GM19035 (cell line): ENCODE data around the gene KLF7.

ENCODE experiments used
- ATAC-seq: cut with Tn5 transposase; IDR thresholded peaks from one replicate; pipeline ENCODE4 v1.9.1; 2021; ENCODE audit not compliant: unreplicated experiment

KLF7 gene

DNA sequence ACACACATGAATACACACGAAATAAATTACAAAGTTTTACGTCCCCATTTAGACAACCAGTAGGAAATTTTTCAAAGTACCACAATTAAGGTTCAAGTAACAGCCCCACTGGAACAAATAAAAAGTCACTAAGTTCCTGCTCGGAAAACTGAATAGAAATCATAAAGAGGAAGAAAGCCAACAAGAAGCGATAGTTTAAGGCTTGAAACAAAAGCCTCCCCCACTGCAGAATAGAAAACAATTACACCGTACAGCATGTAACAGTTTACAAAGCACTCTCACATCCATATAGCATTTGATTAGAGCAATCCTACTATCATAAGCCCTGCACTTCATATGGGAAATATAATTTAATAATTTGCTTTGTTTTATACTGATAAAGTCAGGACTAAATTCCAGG is 15.5 kb downstream of the KLF7 start:
- peak; percentile 10 for ATAC-seq

DNA sequence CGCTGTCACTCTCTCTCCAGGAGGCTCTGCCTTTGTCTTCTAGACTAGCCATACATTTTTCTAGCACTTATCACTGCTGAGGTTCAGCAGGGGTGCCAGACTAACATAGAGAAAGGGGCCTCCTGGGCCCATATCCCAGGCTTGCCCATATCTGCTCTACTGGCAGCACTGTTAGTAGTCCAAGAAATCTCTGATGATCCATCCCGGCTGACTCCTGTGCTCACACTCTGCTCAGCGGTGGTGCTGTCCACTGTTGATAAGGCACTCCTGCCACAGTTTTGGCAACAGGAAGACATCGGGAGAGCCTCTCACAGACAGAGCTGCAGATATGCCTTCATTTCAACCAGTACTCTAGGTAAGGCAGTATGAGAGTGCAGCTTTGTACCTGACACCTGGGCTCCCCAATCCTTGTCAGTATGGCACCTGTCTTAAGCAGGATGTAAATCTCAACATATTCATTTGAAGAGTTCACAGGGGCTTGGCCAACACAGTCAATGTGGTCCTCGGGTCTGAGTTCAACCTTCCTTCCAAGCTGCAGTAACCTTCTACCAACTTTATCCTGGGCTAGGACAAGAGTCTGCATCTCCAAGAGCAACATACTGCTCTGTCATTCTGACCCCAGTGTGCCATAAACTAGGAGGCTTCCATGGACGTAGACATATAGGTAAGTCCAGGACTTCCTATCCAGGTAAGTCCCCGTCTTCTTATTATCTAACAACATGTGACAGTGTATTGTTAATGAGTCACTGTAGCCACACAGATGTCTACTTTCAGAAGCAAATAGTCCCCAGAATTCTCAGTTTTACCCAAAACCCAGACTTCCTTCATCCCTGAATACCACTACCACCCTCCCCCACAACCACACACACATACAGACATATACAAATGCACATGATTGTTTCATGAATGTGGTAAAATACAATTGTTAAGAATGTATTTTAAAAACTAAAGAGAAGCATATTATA is 16.2 kb downstream of the KLF7 start:
- peak; percentile 68 for ATAC-seq

DNA sequence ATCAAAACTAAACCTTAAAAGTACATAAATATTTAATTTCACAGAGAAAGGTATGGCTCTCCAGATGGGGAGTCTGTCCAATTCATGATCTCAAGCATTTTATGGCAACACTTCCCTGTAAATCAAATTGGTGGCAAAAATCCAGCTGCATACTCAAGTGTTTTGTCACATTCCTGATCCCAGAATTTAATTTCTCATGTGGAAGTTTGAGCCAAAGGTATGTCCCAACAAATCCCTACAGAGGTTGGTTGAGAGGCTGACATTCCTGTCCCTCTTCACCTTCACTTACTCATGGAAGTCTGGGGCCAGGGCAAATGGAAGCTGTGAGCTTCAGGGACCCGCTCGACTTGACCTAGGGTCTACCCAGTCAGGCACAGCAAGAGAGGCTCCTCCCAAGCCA is 17.7 kb downstream of the KLF7 start:
- ATAC-seq: no peak

GRCh38 chr2:207144173-207144785 is 21.5 kb downstream of the KLF7 start:
- ATAC-seq: no peak

GRCh38 chr2:207143215-207144172 is 22.3 kb downstream of the KLF7 start:
- peak; percentile 66 for ATAC-seq

GRCh38 chr2:207142461-207142860 is 23.3 kb downstream of the KLF7 start:
- no peak for ATAC-seq

DNA sequence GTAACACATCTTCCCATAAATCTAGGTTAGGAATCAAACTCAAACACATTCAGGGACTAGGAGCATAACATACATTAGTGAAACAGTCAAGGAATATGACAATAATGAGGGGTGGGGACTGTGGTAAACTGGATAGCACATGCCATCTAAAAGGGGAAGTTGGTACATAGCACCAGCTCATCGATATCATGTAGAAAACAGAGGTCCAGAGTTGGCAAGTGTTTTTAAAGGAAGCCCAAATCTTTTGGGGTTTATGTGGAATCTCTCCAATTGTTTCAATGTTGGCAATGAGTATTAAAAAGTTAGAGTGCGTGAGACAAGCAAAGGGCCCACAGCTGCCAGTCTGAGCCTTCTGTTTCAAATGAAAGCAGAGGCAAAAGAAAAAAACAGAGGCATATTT is 24.4 kb downstream of the KLF7 start:
- ATAC-seq: no peak

GRCh38 chr2:207140265-207140664 is 25.5 kb downstream of the KLF7 start:
- no peak for ATAC-seq

GRCh38 chr2:207139552-207139951 is 26.2 kb downstream of the KLF7 start:
- ATAC-seq: no peak

DNA sequence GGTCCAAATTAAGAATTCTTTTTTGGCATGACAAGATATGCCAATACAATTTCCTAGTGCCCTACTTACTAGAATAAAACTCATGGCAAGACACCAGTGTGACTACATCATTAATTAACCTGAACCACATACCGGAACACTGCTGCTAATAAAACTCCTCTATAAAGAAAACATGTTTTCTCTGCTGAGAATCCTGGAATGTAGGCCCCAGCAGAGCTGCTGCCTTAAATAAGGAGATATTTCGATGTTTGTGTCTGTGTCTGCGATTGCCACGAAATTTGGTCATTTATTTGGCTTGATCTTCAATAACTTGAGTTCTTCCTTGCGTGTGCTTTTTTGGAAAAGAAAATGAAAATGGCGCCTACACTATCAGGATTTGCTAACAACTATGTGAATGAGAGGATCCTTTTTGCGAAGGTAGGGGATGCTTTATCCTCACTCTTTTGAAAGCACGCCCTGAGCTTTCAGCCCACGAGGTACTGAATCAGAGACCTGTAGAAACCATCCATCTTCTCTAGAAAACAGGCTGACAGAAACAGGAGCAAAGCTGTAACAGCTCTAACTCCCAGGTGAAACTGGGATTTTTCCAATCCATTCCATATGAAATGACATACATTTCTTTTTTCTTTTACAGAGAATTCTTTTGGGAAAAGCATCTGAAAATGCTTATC is 27.0 kb downstream of the KLF7 start:
- no peak for ATAC-seq

DNA sequence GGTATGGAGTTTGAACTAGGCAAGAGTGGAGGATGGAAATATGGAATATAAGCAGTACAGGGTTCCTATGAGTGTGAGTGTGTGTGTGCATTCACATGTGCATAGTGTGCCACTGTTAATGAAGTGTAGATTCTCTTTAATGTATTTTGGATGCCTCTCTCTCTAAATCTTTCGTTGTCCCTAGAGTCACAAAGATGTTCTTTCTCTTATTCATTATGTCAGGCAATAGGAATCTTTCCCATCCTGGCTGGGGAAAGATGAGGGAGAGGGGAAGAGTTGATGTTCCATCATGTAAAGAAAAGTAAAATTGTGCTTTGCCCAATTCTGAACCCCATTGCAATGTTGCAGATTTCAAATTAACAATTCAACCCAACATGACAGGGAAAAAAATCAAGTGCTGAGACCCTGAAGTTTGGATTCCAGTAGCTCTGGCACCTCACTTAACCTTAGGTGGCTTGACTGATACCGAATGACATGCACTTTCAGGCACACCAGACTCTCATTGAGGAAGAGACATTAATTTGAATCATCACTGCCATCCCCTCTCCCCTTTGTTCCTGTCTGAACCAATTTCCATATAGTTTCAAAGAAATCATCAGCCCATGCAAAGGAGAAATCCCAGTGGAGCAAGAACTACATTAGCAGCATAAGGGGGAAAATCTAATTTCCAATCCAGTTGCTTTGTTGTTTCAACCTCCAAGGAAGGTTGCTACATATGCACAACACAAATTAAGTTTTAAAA is 28.0 kb downstream of the KLF7 start:
- ATAC-seq: no peak

- ATAC-seq: no peak
Observed at GRCh38 chr2:207136874-207137273, 28.9 kb downstream of the KLF7 start.

- ATAC-seq: no peak
Observed at GRCh38 chr2:207135801-207136457, 29.8 kb downstream of the KLF7 start.

GRCh38 chr2:207135340-207135739 is 30.4 kb downstream of the KLF7 start:
- ATAC-seq: no peak

DNA sequence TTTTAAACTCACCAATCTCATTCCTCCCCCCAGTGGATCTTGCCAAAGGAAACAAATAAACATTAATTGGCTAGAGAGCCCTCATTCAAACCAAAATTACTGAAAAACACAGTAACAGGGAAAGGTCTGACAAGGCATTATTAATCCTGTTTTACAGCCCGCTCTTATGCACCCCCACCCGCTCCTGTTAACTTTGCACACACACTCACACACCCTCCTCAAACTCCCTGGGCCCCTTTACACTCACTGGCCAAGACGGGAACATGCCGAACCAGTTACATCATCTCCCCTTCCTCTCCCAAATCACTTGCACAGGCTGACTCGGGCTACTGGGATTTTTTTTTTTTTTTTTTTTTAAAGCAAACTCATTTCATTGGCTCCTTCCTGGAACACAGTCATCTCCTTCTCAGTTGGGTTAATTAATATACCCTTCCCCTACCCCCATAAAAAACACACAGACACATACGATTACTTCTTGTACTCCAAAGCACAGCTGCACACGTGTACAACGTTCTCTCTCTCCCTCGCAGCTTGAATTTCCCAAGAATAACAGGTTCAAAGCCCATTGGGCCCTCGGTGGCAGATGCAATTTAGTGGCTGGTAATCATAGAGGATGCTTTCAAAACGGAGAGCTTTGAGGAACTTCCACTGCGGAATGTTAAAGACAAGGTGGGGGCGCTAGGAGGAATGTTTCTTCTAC is 31.8 kb downstream of the KLF7 start:
- no peak for ATAC-seq

DNA sequence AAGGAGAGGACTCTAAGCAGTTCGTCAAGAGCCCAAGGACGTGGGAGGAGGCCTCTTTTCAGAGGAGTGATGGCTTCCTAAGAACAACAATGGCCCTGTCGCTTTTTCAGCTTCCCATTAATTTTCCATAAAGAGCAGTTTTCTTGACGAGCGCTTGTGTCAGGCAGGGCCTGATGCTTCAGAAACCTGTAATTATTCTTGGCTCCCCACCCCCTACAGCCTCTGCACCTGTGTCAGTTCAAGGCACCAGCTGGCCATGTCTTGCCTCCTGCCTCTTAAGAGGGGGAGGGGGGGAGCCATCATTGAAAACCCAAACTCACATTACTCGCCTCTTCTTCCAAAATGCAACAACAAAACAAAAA is 32.3 kb downstream of the KLF7 start:
- ATAC-seq: no peak

GRCh38 chr2:207132019-207132418 is 33.7 kb downstream of the KLF7 start:
- ATAC-seq: no peak

GRCh38 chr2:207131594-207131993 is 34.2 kb downstream of the KLF7 start:
- no peak for ATAC-seq

DNA sequence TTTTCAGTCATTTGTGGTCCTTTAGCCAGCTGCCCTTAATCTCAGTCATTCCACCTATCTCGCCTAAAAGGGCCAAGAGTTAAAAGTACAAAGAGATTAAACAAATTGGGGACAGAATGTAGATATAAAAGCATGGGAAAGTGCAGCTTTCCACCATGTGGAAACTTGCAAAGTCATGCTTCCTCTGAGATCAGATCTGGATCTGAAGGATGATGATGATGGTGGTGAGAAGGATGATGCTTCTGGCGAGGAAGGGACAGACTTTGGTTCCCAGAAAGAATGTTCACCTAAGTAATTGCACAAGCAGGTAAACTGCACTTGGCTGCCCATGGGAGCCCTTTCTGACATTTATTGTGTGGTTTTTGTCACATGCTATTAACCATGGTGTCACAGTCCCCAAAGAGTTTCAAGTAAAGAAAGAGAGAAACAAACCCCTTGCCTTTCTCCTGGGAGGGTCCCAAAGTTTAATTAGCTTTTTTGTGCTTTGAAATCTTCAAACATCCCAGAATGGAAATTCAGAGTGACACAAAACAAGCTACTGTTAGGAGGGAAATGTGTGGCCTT is 34.7 kb downstream of the KLF7 start:
- ATAC-seq: no peak
